Left lung (tissue), 14 donors: ENCODE measurements around the gene STK11. TPM values are rescaled to one million over a fixed set of nuclear protein-coding genes. Genes with fewer than 3 reads are reported as not detected.

Experiments
- ATAC-seq: fragments of 200-7000 bp; cut with Tn5 transposase; one replicate; pipeline ENCODE4 v1.9.1; 2020; ENCODE audit warnings: moderate library complexity
- DNase-seq, 4 donors: peaks; one replicate each; pipeline ENCODE4 v3.0.0-alpha.2; 2013 to 2020
- H3K27ac ChIP-seq, 2 donors: fragments of 200-600 bp; sonication (generic) in 1 of 2; one replicate each; pipeline versions ENCODE4 v1.5.0 to v1.8.0; 2020 to 2021
- H3K27me3 ChIP-seq, 2 donors: fragments of 200-600 bp; sonication (generic) in 1 of 2; one replicate each; pipeline versions ENCODE4 v1.5.0 to v1.8.0; 2020 to 2021
- H3K36me3 ChIP-seq, 2 donors: fragments of 200-600 bp; sonication (generic) in 1 of 2; one replicate each; pipeline versions ENCODE4 v1.5.0 to v1.8.0; 2020 to 2021
- H3K4me1 ChIP-seq, 2 donors: fragments of 200-600 bp; one replicate each; pipeline ENCODE4 v1.8.0; 2021
- H3K4me3 ChIP-seq, 2 donors: fragments of 200-600 bp; sonication (generic) in 1 of 2; one replicate each; pipeline versions ENCODE4 v1.5.0 to v1.8.0; 2020 to 2021; ENCODE audit warnings: mild to moderate bottlenecking in 1 of 2
- H3K9me3 ChIP-seq, 2 donors: fragments of 200-600 bp; sonication (generic) in 1 of 2; one replicate each; pipeline versions ENCODE4 v1.5.0 to v1.8.0; 2020 to 2021
- CTCF ChIP-seq, 2 donors: fragments of 200-600 bp; sonication (generic) in 1 of 2; IDR thresholded peaks; one replicate each; pipeline versions ENCODE4 v1.5.0 to v1.8.0; 2021; ENCODE audit warnings: antibody characterized with exemption in 2 of 2
- intact Hi-C, 2 donors: fragments of 100-400 bp; cut with DNase I; formaldehyde crosslinking; loops; one replicate each; pipeline versions ENCODE4 v1.11.2 to v1.14.2; 2022
- long read RNA-seq, 12 donors: library from polyadenylated mRNA in 2 of 12; unstranded in 2 of 12; transcript quantifications; one replicate each; pipeline ENCODE4 v2.0.0 and lab custom pipeline, GENCODE V29; 2019 to 2026
- polyA plus RNA-seq, 6 donors: library from polyadenylated mRNA; unstranded; fragments of 120-200 nt; gene quantifications; one replicate each; pipeline ENCODE4 v1.2.1, GENCODE V29; 2013; ENCODE audit not compliant: insufficient read length in 6 of 6
- total RNA-seq, 2 donors: library from RNA; stranded (reverse); fragmentation: NEBNext Ultra II Directional; extraction: Animal tissue kit (Norgen Biotek cat#: 25700); gene quantifications; one replicate each; pipeline ENCODE4 v1.2.1, GENCODE V29; 2021
- donor health status: DM: no; HTN: yes; CAD: no.
- donor health status: DM: no; HTN: no; CAD: no.

Gene STK11
- total RNA-seq (10 to 100 TPM; 42.6 to 52.0 TPM), polyA plus RNA-seq (10 to 100 TPM; 46.4 to 58.4 (median 51.1) TPM)
- long read RNA-seq, donor 1, transcript STK11-201 (10 exons, 2,611 nt) = major isoform, 11 of 11 reads
- long read RNA-seq, donor 1, partial matches to known transcripts = 0 of 11 reads
- long read RNA-seq, donor 1, other reads (novel, unspliced or antisense) = 0 of 11 reads
- long read RNA-seq, donor 2, transcript STK11-201 (10 exons, 2,611 nt) = major isoform, 9 of 9 reads
- long read RNA-seq, donor 2, partial matches to known transcripts = 0 of 9 reads
- long read RNA-seq, donor 2, other reads (novel, unspliced or antisense) = 0 of 9 reads
- long read RNA-seq, donor 3, partial matches to known transcripts = 12 of 14 reads
- long read RNA-seq, donor 3, other reads (novel, unspliced or antisense) = 0 of 14 reads
- long read RNA-seq, donor 4, partial matches to known transcripts = 5 of 6 reads
- long read RNA-seq, donor 4, other reads (novel, unspliced or antisense) = 1 of 6 reads
- long read RNA-seq, donor 5, partial matches to known transcripts = 15 of 17 reads
- long read RNA-seq, donor 5, other reads (novel, unspliced or antisense) = 0 of 17 reads
- long read RNA-seq, donor 6, transcript STK11-201 (10 exons, 2,611 nt) = major isoform, 5 of 19 reads
- long read RNA-seq, donor 6, partial matches to known transcripts = 14 of 19 reads
- long read RNA-seq, donor 6, other reads (novel, unspliced or antisense) = 0 of 19 reads
- long read RNA-seq, donor 7, transcript STK11-201 (10 exons, 2,611 nt) = major isoform, 8 of 8 reads
- long read RNA-seq, donor 7, partial matches to known transcripts = 0 of 8 reads
- long read RNA-seq, donor 7, other reads (novel, unspliced or antisense) = 0 of 8 reads
- long read RNA-seq, donor 8, transcript STK11-201 (10 exons, 2,611 nt) = major isoform, 10 of 34 reads
- long read RNA-seq, donor 8, partial matches to known transcripts = 24 of 34 reads
- long read RNA-seq, donor 8, other reads (novel, unspliced or antisense) = 0 of 34 reads
- long read RNA-seq, donor 9 = 0 reads
- long read RNA-seq, donor 10, partial matches to known transcripts = 1 of 3 reads
- long read RNA-seq, donor 10, other reads (novel, unspliced or antisense) = 1 of 3 reads
- long read RNA-seq, donor 11 = 0 reads
- long read RNA-seq, donor 12, transcript STK11-201 (10 exons, 2,611 nt) = major isoform, 7 of 7 reads
- long read RNA-seq, donor 12, partial matches to known transcripts = 0 of 7 reads
- long read RNA-seq, donor 12, other reads (novel, unspliced or antisense) = 0 of 7 reads

GRCh38 chr19:1205114-1206099, at the start of gene STK11:
Gene STK11 (plus strand): TSS chr19:1205778. CDS start chr19:1206914, 1,136 bp downstream.
- intact Hi-C loops = no loop called here
- peaks cover 14 to 62% of the 10 kb centered on the region in 2 donors for H3K4me1 ChIP-seq

GRCh38 chr19:1156305-1156801, 49.2 kb upstream of the STK11 start:
- Histone ChIP-seq H3K27me3 (no peaks in the 10 kb centered on the region), H3K36me3 (peaks cover 0 to 51% of the 10 kb centered on the region in 2 donors), H3K9me3 (no peaks in the 10 kb centered on the region), H3K4me1 (peaks cover 25 to 74% of the 10 kb centered on the region in 2 donors), H3K27ac (peak overlapping the region; percentile 91 to 98), H3K4me3 (no peak overlapping the region)
- intact Hi-C loops = no loop called here
- DNase-seq = peak in 1 of 4 donors; percentile 72
- no peak for TF ChIP-seq CTCF (IDR thresholded peaks at IDR 0.05)
- ATAC-seq = peak; percentile 0

More at GRCh38 chr19:1205114-1206099, at the start of gene STK11:
- no peaks in the 10 kb centered on the region for H3K9me3 ChIP-seq
- H3K36me3 ChIP-seq = peaks cover 0 to 6% of the 10 kb centered on the region in 2 donors
- peak; percentile 95 for ATAC-seq
- H3K4me3 ChIP-seq = peak within 1 kb of the TSS; percentile 67 to 88
- H3K27ac ChIP-seq = peak within 1 kb of the TSS; percentile 75 to 83
- peak; percentile 93 to 99 (median 98) for DNase-seq
- TF ChIP-seq CTCF (IDR thresholded peaks at IDR 0.05) = no peak
- H3K27me3 ChIP-seq = no peaks in the 10 kb centered on the region

GRCh38 chr19:1156830-1157615, 48.6 kb upstream of the STK11 start:
- peaks cover 22 to 73% of the 10 kb centered on the region in 2 donors for H3K4me1 ChIP-seq
- intact Hi-C loops = no loop called here
- peak overlapping the region in 1 of 2 donors; percentile 91 for H3K27ac ChIP-seq
- no peaks in the 10 kb centered on the region for H3K9me3 ChIP-seq
- H3K4me3 ChIP-seq = no peak overlapping the region
- ATAC-seq = no peak
- TF ChIP-seq CTCF (IDR thresholded peaks at IDR 0.05) = no peak
- peaks cover 0 to 44% of the 10 kb centered on the region in 2 donors for H3K36me3 ChIP-seq
- H3K27me3 ChIP-seq = no peaks in the 10 kb centered on the region
- DNase-seq = peak in 1 of 4 donors; percentile 82
